HG03354 (cell line): Measurements from ENCODE around the gene EVC2.
"Not testable (repeated sequence)": the region's sequence is repeated elsewhere in the genome, so short reads cannot be mapped to it uniquely, and the experiment has no call there.

Experiments
- ATAC-seq: cut with Tn5 transposase; IDR thresholded peaks from one replicate; pipeline ENCODE4 v1.9.1; 2021; ENCODE audit warnings: mild to moderate bottlenecking; ENCODE audit not compliant: unreplicated experiment, poor library complexity, severe bottlenecking

EVC2 gene

DNA sequence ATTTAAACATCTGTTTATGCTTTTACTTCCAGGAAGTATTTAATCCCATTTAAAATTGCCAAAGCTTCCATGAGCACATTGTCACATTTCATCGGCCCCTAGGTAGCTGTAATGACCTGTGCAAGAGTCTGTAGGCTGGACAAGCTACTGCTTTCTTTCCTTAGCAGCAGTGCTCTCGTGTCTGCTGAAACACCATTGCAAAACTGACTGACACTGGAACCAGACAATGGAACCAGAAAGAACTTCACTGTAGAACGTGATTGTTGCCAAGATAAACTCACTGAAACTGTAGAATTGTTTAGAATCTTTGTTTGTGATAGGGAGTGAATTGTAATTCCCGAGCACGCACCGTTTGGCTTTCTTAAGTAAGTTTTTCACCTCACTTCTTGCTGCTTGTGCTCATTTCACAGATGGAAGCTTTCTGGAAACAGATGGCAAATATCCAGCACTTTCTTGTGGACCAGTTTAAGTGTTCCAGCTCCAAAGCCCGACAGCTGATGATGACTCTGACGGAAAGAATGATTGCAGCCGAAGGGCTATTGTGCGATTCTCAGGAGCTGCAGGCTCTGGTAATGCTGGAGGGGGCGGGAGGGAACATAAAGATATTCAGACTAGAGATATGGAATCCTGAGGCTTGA is 39.5 kb upstream of the EVC2 start:
- ATAC-seq: no peak

DNA sequence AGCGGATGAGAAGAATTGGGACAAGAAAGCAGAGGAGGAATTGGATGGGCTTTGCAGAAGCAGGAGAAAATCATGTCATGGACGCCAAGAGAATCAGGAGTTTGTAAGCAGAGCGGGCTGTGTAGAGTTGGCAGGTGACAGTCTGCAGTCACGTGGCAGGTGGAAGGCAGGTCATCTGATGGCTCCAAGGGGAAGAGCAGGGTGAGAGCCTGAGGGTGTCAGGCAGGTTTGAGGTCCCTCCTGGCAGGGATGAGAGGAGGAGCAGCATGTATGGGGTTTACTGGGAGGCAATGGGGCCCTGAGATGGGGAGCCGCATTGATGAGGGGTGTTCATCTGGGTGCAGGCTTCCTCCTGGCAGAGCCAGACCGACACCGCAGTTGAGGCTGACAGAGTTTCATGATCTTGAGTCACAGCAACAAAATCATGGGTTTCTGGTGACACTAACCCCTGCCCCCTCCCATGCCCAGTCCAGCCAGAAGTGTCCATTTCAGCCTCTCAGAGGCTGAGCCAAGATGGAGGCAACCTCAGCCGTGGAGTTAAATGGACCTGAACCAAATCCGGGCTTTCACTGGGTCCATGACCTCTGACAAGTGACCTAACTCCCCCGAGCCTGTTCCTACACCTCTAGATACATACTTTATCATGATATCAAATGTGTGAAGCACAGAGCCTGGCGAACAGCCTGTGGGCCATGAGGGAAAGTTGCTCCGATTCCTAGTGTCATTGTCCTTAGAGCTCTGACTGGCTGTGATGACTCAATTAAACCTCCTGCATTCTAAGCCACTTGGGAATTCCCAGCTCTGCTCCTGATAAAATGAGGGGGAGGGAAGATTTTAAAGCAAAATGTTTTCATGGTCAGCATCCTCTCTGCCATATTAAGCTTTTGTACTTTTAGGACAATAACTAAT is 38.7 kb upstream of the EVC2 start:
- ATAC-seq: no peak

DNA sequence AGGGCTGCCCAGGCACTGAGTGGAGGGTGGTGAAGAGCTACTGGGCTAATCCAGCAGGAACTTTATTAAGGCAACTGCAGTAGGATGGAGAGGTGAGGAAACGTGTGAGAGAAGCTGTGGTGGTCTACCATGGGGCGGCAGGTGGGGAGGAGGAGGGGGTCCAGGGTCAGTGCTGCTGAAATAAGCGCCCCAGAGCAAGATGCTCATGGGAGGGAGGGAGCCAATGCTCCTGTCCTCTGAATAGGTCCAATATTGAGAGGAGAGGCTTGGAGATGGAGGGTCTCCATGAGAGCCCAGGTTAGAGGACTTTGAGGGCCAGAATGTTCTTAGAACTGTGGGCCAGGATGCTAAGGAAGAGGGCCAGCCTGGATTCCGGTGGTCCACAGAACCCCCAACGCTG is 37.9 kb upstream of the EVC2 start:
- ATAC-seq: no peak

DNA sequence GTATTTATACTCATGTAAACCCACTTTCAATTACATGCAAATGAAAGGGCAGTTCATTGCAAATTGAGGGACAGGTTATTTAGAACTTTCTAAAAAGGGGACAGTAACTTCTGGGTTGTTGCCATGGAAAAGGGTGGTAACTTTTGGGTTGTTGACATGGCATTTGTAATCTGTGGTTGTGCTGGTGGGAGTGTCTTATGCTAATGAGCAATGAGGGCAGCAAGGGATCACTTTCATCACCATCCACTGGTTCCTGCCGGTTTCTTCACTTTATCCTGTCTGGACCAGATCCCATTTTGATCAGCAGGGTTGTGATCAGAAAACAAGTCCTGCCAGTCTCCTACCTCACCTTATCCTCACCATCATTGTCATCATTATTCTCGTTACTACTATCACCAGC is 34.6 kb upstream of the EVC2 start:
- ATAC-seq: no peak

DNA sequence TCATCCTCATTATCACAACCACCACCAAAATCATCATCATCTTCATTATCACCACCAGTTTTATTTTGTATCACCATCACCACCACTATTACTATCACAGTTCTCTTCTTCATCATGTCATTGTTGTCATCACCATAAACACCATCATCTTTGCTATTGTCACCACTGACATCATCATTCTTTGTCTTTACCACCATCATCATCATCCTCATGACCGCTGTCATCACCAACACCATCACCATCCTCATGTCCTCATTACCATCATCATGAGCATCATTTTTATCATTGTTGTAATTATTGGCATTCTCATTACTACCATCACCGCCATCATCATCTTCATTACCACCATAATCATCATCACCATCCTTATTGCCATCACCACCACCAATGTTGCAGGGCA is 34.0 kb upstream of the EVC2 start:
- no peak for ATAC-seq

DNA sequence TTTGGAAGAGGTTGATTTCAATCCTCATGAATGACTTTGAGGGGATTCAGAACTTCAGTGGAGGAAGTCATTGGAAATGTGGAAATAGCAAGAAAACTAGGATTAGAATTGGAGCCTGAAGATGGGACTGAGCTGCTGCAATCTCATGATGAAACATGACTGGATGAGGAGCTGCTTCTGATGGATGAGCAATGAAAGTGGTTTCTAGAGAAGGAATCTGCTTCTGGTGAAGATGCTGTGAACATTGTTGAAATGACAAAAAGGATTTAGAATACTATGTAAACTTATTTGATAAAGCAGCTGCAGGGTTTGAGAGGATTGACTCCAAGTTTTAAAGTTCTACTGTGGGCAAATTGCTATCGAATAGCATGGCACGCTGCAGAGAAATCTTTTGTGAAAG is 29.7 kb upstream of the EVC2 start:
- no peak for ATAC-seq

DNA sequence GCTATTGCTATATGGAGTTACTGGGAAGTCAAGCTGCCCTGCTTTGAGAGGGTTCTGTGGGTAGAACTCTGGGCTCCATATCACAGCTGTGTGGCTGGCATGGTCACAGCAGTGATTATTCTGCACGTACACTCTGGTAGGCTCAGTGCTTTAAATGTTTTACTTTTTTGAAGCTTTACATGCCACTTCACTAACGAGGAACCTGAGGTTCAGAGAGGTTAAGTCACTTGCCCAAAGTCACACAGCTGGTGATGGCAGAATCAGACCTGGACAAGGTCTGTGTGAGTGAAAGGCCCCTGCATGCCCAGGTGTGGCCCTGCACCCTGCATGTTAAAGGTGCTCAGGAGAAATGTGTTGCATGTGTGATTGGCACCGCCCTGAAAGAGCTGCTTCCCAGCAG is 27.1 kb upstream of the EVC2 start:
- ATAC-seq: no peak

DNA sequence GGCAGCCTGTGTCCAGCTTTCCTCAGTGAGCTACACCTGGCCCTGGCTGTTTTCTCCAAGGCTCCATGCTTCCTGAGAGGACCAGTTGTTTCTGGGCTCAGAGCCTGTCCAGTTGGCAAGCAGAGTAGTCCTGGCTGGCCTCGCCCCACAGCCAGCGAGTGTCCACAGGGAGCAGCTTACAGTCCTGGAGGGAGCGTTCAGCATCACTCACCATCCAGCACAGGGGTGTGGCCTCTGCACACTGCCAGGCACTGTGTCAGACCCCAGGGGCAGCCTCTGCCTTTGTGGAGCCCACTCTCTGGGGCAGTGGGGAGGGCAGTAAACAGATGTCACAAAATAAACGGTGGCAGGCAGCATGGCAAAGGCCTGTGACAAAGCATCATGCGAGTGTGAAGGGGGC is 26.5 kb upstream of the EVC2 start:
- no peak for ATAC-seq

DNA sequence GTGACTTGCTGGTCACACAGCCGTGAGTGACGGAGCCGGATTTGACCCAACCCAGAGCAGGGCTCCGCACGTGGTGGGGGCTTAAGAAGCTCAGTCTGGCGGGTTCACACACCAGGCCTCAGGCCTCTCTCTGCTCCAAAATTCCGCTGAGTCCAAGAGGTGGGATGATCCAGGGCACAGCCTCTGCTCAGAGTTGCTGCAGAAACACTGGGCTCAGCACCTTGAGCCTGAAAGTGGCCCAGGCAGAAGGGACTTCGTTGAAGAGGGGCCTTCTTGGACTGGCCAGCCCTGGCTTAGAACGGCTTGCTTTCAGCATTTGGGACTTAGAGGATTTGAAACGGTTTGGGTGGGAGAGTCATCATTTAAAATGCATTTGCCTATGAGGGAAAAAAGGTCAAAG is 23.8 kb upstream of the EVC2 start:
- no peak for ATAC-seq

DNA sequence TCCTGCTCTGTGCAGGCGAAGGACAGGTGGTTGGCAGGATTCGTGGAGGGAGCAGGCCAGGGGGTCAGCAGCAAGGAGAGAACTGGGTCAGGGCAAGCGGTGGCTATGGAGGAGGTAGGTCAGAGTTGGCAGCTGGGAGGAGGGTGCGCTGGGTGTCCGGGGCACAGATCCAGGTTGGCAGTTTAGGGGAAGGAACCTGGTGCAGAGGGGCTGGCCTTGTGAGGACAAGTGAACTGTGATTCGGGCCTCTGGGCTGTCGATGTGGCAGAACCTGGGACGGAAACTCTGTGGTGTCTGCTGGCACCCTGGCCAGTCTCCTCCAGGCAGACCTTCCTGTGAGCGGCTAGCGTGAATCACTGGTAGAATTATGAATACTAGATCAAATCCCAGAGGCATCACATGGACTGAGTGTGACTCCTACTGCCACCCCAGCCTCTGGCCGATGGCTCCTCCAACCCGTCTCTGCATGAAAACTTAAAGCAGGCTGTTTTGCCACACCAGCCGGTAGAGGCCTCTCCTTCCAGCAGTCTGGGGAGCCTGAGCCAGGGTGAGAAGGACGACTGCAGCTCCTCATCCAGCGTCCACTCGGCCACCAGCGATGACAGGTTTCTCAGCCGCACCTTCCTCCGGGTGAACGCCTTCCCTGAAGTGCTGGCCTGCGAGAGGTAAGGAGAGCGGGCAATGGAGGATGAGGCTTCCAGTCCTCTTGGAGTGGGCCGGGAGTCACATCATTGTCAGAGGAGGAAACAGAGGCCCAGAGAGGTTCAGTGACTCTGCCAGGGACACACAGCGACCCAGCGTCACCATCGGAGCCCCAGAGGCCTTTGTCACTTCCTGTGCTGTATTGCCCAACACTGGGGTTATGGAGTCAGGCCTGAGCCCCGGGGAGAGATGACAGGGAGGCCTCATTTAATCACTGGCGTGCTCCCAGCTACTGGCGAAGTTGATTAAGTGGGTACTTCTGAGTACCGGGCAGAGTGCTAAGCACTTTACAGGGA is 22.9 kb upstream of the EVC2 start:
- no peak for ATAC-seq

DNA sequence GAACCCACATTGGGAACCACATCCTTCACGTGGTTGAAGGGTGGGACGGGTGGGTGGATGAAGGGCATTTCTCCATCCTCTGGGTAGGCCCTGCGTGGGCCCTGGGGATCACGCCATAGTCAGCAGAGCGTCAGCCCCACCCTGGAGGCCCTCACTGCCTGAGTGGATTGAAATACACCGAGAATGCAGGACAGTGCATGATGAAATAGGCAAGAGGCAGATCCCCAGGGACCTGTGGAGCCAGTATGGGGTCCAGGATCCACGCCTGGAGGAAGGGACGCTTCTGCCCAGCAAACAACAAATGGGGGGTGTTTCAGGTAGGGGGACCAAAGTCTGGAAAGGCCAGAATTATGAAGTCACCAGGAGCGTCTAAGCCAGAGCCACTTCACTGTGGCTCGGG is 22.1 kb upstream of the EVC2 start:
- ATAC-seq: no peak

DNA sequence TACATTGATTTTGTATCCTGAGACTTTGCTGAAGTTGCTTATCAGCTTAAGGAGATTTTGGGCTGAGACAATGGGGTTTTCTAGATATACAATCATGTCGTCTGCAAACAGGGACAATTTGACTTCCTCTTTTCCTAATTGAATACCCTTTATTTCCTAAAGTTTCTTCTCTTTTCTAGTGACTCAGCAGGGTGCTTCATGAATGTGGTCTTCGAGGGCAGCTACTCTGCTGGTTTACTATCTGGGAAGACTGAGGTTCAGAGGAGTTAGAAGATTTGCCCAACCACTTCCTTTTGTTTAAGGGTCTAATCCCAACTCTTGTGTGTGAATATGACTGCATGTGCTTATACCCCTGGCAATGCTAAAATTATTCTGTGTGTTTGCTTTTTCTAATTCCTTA is 20.1 kb upstream of the EVC2 start:
- not testable (repeated sequence) for ATAC-seq

DNA sequence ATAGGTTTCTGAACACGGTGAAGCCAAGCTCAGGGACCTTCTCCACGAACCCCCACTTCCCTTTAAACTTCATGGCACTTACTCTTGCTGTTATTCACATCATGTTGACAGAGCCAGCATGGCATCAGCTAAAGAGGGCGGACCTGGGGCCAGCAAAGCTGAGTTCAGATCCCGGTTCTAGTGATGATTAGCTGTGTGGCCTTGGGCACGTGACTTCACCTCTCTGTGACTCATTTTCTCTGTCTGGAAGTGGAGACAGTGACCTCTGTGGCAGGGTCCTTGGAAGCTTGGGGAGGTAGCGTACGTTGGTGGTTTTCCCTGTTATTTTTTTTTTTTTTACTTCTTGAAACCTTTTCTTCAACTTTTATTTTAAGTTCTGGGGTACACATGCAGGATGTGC is 16.0 kb upstream of the EVC2 start:
- ATAC-seq: no peak

DNA sequence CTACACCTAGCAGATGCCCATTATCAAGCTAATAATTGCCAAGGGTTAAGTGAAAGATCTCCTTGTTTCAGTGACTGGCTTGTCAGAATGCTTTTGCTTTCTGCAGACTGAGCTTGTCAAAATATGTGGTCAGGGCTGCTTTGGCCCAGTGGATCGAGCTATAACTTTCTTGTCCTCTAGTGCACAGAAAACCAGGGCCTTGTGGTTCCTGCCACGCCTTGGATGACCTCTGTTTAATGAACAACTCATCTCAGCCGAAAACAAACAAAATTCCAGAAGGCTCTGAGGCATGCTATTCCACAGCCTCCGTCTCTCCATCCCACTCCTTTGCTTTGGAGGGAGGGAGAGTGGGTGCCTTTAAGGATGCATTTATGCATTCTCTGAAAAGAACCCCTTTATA is 14.0 kb upstream of the EVC2 start:
- ATAC-seq: no peak

DNA sequence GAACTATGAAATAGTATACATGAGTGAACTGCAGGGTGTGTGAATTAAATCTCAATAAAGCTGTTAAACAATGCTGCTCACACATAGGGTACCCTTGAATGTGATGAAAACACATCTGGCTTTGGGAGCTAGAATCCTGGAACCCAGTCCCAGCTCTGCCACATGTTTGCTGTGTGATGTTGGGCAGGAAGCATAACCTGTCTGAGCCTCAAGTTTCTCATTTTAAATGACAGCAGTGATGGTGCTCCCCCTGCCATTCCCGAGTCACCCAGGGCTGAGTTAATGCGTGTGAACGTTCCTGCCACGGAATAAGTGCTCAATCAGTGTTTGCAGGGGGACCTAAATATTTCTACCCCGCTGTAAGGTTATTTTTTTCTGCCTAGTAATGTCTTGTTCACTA is 13.6 kb upstream of the EVC2 start:
- ATAC-seq: no peak

DNA sequence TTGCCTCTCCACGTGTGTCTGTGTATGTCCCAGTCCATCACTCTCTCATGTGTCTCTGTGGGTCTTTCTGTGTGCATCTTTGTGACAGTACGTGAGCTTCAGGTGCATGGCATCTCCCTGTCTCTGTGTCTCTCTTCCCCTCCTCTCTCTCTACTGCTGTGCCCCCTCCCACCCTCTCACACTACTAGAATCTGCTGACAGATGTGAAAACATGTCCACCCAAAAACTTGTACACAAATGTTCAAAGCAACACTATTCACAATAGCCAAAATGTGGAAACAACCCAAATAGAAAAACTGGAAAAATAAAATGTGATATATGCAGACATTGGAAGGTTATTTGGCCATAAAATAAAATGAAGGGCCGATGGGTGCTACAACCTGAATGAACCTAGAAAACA is 12.6 kb upstream of the EVC2 start:
- ATAC-seq: no peak

DNA sequence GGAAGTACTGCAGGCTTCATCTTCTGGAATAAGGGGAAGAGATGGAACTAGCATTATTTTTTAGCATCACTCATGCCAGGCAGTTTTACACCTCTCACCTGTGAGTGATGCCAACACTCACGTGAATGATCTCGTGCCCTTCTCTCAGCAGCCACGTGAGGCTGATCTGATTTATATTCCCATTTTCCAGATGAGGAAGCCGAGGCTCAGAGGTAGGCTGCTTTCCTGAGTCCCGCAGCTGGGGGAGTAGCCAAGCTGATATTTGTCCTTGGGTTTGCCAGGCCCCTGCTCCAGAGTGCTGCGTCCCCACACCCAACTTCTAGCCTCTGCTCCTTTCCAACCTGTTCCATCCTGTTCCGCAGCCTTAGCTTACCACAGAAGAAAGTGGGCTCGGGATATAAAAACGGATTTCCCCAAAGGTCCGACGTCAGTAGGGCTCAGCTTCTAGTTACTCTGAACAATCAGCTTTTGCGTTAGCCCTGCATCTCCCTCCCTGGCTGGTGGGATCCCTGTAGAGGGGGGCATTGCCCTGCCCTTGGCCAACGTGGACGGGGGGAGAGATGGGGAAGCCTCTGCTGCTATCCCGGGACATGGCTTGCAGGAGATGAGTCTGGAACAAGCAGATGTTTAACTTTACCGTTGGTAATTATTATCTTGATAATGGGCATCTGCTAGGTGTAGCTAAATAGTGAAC is 11.9 kb upstream of the EVC2 start:
- ATAC-seq: no peak

DNA sequence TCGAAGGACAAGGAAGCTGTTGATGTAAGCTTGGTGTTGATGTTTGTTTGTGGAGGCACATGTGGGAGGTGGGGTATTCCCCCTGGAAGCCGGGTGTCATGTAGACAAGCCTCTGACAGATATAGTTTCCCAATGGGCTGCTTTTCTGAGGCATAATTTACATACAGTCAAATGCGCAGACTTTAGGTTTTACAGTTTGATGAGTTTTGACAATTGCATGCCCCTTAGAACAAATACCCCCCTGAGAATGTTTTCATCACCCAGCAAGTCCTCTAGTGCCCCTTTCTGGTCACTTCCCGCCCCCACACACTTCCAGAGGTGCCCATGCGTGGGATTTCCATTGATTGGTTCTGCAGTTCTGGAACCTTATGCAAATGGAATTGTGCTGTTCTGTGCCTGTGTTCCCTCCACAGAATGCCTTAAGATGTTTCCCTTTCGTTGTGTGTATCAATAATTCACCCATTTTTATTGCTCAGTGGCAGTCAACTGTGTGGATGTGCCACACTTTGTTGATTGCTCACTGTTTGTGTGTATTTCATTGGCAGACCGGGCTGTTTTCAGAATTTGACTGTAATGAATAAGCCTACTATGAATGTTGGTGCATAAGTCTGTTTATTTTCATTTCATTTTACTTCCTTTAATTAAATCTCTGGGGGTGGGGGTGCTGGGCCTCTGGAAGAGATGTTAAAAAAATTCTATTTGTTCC is 11.1 kb upstream of the EVC2 start:
- no peak for ATAC-seq

DNA sequence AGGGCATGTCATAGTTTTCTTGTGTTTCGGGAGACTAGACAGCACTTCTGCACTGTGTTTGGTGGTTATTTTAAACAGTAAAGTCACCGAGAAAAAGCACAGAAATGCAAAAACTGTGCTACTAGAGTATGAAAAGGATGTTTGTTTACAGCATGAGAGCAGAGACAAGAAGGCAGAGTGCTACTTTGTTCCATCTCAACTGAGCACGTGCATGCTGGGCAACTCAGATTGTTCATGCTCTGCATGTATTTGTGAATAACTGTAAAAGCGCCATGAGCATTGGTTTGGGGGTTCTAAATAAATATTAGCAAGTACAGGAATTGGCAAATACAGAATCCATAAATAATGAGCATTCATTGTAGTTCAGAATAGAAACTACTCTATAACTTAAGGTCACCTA is 10.1 kb upstream of the EVC2 start:
- ATAC-seq: no peak
